Hepatocyte (in vitro differentiated cells): ENCODE measurements around the gene KRTAP4-4. TPM values are rescaled to one million over a fixed set of nuclear protein-coding genes. Genes with fewer than 3 reads are reported as not detected.

ENCODE experiments used
- DNase-seq: peaks from one replicate; pipeline ENCODE4 v3.0.0-alpha.2; 2016; ENCODE audit warnings: low spot score
- H2AFZ ChIP-seq: fragments of 200-600 bp; sonication (generic); 2 replicates; pipeline ENCODE4 v1.6.0; 2016; ENCODE audit warnings: antibody characterized with exemption, mild to moderate bottlenecking
- H3K27ac ChIP-seq: fragments of 200-600 bp; sonication (generic); 2 replicates; pipeline ENCODE4 v1.5.1; 2016; ENCODE audit warnings: mild to moderate bottlenecking
- H3K27me3 ChIP-seq: fragments of 200-600 bp; sonication (generic); 2 replicates; pipeline ENCODE4 v1.6.1; 2016
- H3K36me3 ChIP-seq: fragments of 200-600 bp; sonication (generic); replicated peaks from 2 replicates; pipeline ENCODE4 v1.5.1; 2016; ENCODE audit warnings: low read depth; ENCODE audit not compliant: insufficient read depth
- H3K4me1 ChIP-seq: fragments of 200-600 bp; sonication (generic); 2 replicates; pipeline ENCODE4 v1.5.1; 2016; ENCODE audit warnings: mild to moderate bottlenecking, moderate library complexity; ENCODE audit not compliant: insufficient read depth
- H3K4me2 ChIP-seq: fragments of 200-600 bp; sonication (generic); 2 replicates; pipeline ENCODE4 v1.6.0; 2016
- H3K4me3 ChIP-seq: fragments of 200-600 bp; sonication (generic); 2 replicates; pipeline ENCODE4 v1.5.1; 2016; ENCODE audit warnings: mild to moderate bottlenecking
- H3K79me2 ChIP-seq: fragments of 200-600 bp; sonication (generic); 2 replicates; pipeline ENCODE4 v1.6.0; 2017; ENCODE audit warnings: mild to moderate bottlenecking
- H3K9me2 ChIP-seq: fragments of 200-600 bp; sonication (generic); replicated peaks from 2 replicates; pipeline ENCODE4 v1.6.0; 2017; ENCODE audit warnings: mild to moderate bottlenecking; ENCODE audit not compliant: insufficient read depth
- H3K9me3 ChIP-seq: fragments of 200-600 bp; sonication (generic); 2 replicates; pipeline ENCODE4 v1.5.1; 2016; ENCODE audit warnings: low read depth, mild to moderate bottlenecking
- H4K20me1 ChIP-seq: fragments of 200-600 bp; sonication (generic); 2 replicates; pipeline ENCODE4 v1.6.0; 2016; ENCODE audit warnings: mild to moderate bottlenecking; ENCODE audit not compliant: insufficient read depth, poor library complexity, severe bottlenecking
- EZH2 ChIP-seq: fragments of 200-600 bp; sonication (generic); IDR thresholded peaks from 2 replicates; pipeline ENCODE4 v1.6.1; 2016; ENCODE audit warnings: antibody characterized with exemption, mild to moderate bottlenecking, borderline replicate concordance
- EZH2phosphoT487 ChIP-seq: fragments of 200-600 bp; sonication (generic); IDR thresholded peaks from one replicate; pipeline ENCODE4 v1.6.1; 2018; ENCODE audit warnings: antibody characterized with exemption, mild to moderate bottlenecking, low read depth, moderate library complexity; ENCODE audit not compliant: unreplicated experiment, severe bottlenecking
- WGBS: methylation state at CpG from one replicate; pipeline ENCODE4 v1.1.6; 2016; ENCODE audit warnings: low lambda C conversion rate; ENCODE audit errors: missing lambda C conversion rate; 5-methylcytosine and 5-hydroxymethylcytosine counted together
- polyA plus RNA-seq: library from polyadenylated mRNA; unstranded; fragments of >200 nt; fragmentation: Nextera tagmentation; extraction: Ambion mirVana; gene quantifications from 2 replicates; pipeline ENCODE4 v1.2.1, GENCODE V29; 2016
- total RNA-seq: library from RNA; depleted of rRNA; stranded (reverse); fragments of >200 nt; gene quantifications from 2 replicates; pipeline ENCODE4 v1.2.3, GENCODE V29; 2014
- TF ChIP-seq, protein P1 (sequence below): fragments of 200-600 bp; sonication (generic); IDR thresholded peaks from 2 replicates; pipeline ENCODE4 v1.5.1; 2016; ENCODE audit warnings: antibody characterized with exemption, mild to moderate bottlenecking; ENCODE audit not compliant: poor library complexity

KRTAP4-4 gene
- total and polyA plus RNA-seq, 2 experiments from 2014 or later, result not detected

DNA sequence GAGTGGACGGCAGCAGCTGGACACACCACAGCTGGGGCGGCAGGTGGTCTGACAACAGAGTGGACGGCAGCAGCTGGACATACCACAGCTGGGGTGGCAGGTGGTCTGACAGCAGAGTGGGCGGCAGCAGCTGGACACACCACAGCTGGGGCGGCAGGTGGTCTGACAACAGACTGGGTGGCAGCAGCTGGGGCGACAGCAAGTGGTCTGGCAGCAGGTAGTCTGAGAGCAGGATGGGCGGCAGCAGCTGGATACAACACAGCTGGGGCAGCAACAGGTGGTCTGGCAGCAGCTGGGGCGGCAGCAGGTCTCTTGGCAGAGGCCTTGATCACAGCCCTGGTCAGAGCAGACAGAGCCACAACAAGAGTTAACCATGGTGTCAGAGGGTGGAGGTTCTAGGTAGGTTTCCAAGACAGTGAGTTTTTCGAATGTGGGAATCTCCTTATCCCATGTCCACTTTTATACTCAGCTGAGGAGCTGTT is 24.0 kb upstream of the KRTAP4-4 start, which contains the start of gene KRTAP4-1:
TSS of gene KRTAP4-1 (minus strand) at position 432 of the 482 bp plus-strand sequence. CDS start at position 375, 57 bp downstream.
- no peak for TF ChIP-seq EZH2phosphoT487
- TF ChIP-seq, protein P1, sequence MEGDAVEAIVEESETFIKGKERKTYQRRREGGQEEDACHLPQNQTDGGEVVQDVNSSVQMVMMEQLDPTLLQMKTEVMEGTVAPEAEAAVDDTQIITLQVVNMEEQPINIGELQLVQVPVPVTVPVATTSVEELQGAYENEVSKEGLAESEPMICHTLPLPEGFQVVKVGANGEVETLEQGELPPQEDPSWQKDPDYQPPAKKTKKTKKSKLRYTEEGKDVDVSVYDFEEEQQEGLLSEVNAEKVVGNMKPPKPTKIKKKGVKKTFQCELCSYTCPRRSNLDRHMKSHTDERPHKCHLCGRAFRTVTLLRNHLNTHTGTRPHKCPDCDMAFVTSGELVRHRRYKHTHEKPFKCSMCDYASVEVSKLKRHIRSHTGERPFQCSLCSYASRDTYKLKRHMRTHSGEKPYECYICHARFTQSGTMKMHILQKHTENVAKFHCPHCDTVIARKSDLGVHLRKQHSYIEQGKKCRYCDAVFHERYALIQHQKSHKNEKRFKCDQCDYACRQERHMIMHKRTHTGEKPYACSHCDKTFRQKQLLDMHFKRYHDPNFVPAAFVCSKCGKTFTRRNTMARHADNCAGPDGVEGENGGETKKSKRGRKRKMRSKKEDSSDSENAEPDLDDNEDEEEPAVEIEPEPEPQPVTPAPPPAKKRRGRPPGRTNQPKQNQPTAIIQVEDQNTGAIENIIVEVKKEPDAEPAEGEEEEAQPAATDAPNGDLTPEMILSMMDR, result no peak
- no peak for TF ChIP-seq EZH2
- no peak within 1 kb of the TSS for H3K4me3 ChIP-seq
- H3K9me2 ChIP-seq, result no peaks in the 10 kb centered on the region
- H3K9me3 ChIP-seq, result no peaks in the 10 kb centered on the region
- no peak within 1 kb of the TSS for H2AFZ ChIP-seq
- peaks cover 3% of the 10 kb centered on the region for H3K4me1 ChIP-seq
- WGBS, result 70% methylated on average over 7 of the region's 9 CpGs
- peaks cover 22% of the 10 kb centered on the region for H3K27me3 ChIP-seq
- no peaks in the 10 kb centered on the region for H4K20me1 ChIP-seq
- H3K27ac ChIP-seq, result no peak within 1 kb of the TSS
- DNase-seq, result no peak
- no peak within 1 kb of the TSS for H3K4me2 ChIP-seq
- H3K36me3 ChIP-seq, result no peaks in the 10 kb centered on the region
- H3K79me2 ChIP-seq, result no peaks in the 10 kb centered on the region

DNA sequence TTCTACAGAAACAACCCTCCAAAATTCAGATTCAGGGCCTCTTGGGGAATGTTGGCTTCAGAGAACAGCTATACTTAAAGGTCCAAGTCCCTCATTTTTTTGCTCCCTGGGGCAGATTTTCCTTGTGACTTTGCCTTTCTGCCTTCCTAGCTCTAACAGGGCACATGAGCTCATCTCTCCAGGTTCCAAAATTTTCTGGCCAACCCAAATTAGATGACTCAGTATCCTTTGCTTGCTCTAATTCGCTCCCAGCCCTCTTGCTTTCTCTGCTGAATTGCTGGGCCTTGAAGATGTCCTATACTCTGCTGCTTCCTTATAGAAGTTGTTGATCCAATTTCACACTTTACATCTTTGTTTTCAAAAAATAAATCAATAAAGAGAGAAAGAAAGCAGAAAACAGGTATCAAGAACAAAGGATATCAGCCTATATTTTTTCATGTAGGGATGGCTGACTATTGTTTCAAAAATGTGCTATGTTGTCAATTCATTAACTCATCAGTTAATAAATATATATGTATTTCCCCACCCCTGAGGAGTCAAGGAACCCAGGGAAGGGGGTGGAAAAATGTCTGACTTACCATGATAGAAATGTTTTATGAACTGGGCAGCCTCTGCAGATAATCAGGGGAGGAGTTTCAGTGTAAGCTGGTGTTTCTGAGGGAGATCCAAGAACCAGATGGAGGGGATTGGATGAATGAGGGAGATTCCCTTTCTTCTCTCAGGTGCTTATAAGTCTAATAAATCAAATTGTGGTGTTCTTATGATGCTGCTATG is 18.5 kb upstream of the KRTAP4-4 start:
- H3K4me1 ChIP-seq, result peaks cover 3% of the 10 kb centered on the region
- no peak overlapping the region for H2AFZ ChIP-seq
- no peaks in the 10 kb centered on the region for H3K36me3 ChIP-seq
- TF ChIP-seq EZH2phosphoT487 (no peak), EZH2 (no peak)
- TF ChIP-seq, protein P1, result no peak
- no peaks in the 10 kb centered on the region for H3K9me2 ChIP-seq
- no peak for DNase-seq
- 100% methylated on average over 1 of the region's 1 CpG for WGBS
- no peaks in the 10 kb centered on the region for H4K20me1 ChIP-seq
- no peak overlapping the region for H3K4me2 ChIP-seq
- no peaks in the 10 kb centered on the region for H3K9me3 ChIP-seq
- H3K27me3 ChIP-seq, result peaks cover 17% of the 10 kb centered on the region
- H3K79me2 ChIP-seq, result no peaks in the 10 kb centered on the region
- no peak overlapping the region for H3K27ac ChIP-seq
- no peak overlapping the region for H3K4me3 ChIP-seq

- Histone ChIP-seq H3K9me3 (no peaks in the 10 kb centered on the region), H3K27me3 (peaks cover 20% of the 10 kb centered on the region), H3K36me3 (no peaks in the 10 kb centered on the region), H3K9me2 (no peaks in the 10 kb centered on the region), H4K20me1 (no peaks in the 10 kb centered on the region), H3K27ac (no peak overlapping the region), H2AFZ (no peak overlapping the region), H3K4me1 (peaks cover 3% of the 10 kb centered on the region), H3K4me3 (no peak overlapping the region), H3K79me2 (no peaks in the 10 kb centered on the region), H3K4me2 (no peak overlapping the region)
- no peak for DNase-seq
- TF ChIP-seq, protein P1, result no peak
- TF ChIP-seq EZH2phosphoT487, result no peak
- TF ChIP-seq EZH2, result no peak
- 94% methylated on average over 3 of the region's 3 CpGs for WGBS
Observed at GRCh38 chr17:41178341-41178740, 17.8 kb upstream of the KRTAP4-4 start.
